ENCODE results near the gene GMCL2. TPM values are rescaled to one million over a fixed set of nuclear protein-coding genes. Genes with fewer than 3 reads are reported as not detected.
A peak's percentile ranks its signal among the peaks of the same experiment; 100 is the strongest.

GMCL2 gene
- total and polyA plus RNA-seq, 2 experiments from 2014 or later: 0.07 TPM; not detected in 1

DNA sequence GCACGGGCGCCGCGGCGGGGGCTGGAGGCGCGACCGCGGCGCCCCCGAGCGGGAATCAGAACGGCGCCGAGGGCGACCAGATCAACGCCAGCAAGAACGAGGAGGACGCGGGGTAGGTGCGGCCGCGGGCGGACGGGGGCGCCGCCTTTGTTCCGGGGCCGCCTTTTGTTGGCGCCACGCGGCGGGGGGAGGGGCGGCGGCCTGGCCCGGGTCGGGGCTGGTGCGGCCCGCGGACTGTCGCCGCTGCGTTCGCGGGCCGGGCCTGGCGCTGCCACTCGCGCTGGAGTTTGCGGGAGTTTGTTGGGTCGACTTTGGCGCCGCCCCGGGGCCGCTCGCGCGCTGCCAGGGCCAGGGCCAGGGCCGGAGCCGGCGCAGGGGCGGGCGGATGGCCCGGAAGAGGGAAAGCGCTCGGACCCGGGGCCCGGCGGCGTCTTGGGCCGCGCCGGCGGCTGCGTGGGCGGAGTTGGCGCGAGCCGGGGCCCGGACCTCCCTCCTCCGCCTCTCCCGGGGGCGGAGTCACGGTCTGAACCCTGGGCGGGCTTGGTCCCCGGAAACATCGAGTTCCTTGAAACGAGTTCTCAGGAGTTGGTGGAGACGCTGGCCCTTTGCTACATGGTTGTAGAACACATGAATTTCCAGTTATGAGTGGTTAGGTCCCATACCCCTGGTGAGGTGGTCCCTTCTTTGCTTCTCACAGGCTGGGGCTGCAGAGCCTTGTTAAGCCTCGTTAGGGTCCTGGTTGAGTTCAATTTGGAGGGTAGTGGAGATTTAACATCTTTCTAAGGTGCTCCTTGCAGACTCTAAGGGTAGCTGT is 18.0 kb upstream of the GMCL2 start:
- Histone ChIP-seq H3K4me2 (peak overlapping the region; percentile 99), H3K36me3 (ENCODE audit: insufficient read depth) (peaks cover 48% of the 10 kb centered on the region), H2AFZ (no peak overlapping the region), H3K9me2 (ENCODE audit: insufficient read depth) (no peaks in the 10 kb centered on the region), H3K27me3 (ENCODE audit: insufficient read depth) (no peaks in the 10 kb centered on the region), H4K20me1 (replicated peaks; ENCODE audit: insufficient read depth) (peaks cover 48% of the 10 kb centered on the region), H3F3A (replicated peaks; ENCODE audit: low read depth) (peaks cover 48% of the 10 kb centered on the region), H3K4me3 (peak overlapping the region; percentile 100), H3K27ac (ENCODE audit: low read depth) (peak overlapping the region; percentile 87), H3K79me2 (replicated peaks; ENCODE audit: insufficient read depth) (peaks cover 56% of the 10 kb centered on the region), H3K4me1 (ENCODE audit: insufficient read depth) (peaks cover 23% of the 10 kb centered on the region)
- H3K9me3 Mint-ChIP-seq: peaks cover 8% of the 10 kb centered on the region
- H3K36me3 Mint-ChIP-seq (ENCODE audit: low read depth): peaks cover 53% of the 10 kb centered on the region
- ATAC-seq (peak; percentile 33), DNase-seq (ENCODE audit: low spot score) (peak; percentile 82)
- H3K4me3 Mint-ChIP-seq: peak overlapping the region; percentile 98
- peak overlapping the region; percentile 50; the same call in 1 of the 2 replicates for H3K27ac Mint-ChIP-seq
- H3K27me3 Mint-ChIP-seq (ENCODE audit: insufficient read depth, low read depth, poor library complexity): peaks cover 30% of the 10 kb centered on the region
- TF ChIP-seq, protein P1, sequence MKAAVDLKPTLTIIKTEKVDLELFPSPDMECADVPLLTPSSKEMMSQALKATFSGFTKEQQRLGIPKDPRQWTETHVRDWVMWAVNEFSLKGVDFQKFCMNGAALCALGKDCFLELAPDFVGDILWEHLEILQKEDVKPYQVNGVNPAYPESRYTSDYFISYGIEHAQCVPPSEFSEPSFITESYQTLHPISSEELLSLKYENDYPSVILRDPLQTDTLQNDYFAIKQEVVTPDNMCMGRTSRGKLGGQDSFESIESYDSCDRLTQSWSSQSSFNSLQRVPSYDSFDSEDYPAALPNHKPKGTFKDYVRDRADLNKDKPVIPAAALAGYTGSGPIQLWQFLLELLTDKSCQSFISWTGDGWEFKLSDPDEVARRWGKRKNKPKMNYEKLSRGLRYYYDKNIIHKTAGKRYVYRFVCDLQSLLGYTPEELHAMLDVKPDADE (IDR thresholded peaks at IDR 0.05): no peak
- TF ChIP-seq ZNF114 (CRISPR knock-in tag; IDR thresholded peaks at IDR 0.05) (no peak), ZNF331 (CRISPR knock-in tag; IDR thresholded peaks at IDR 0.05; ENCODE audit: low read depth) (no peak), STAT1 (IDR thresholded peaks at IDR 0.05; ENCODE audit: unreplicated experiment) (no peak), EZH2phosphoT487 (IDR thresholded peaks at IDR 0.05; ENCODE audit: unreplicated experiment) (no peak), REST (IDR thresholded peaks at IDR 0.05; ENCODE audit: unreplicated experiment) (no peak), CTCF (conservative IDR thresholded peaks at IDR 0.05; ENCODE audit: low read depth in 2 of 2) (no peak), CREB1 (CRISPR knock-in tag; IDR thresholded peaks at IDR 0.05; ENCODE audit: low read depth) (no peak), POLR2AphosphoS5 (IDR thresholded peaks at IDR 0.05; ENCODE audit: low read depth) (no peak; the same call in 1 of the 2 replicates), JUNB (IDR thresholded peaks at IDR 0.05; ENCODE audit: unreplicated experiment) (no peak), EZH2 (IDR thresholded peaks at IDR 0.05; ENCODE audit: low read depth, unreplicated experiment) (no peak), NANOG (IDR thresholded peaks at IDR 0.05; ENCODE audit: borderline replicate concordance) (no peak)
- TF ChIP-seq, protein P2, sequence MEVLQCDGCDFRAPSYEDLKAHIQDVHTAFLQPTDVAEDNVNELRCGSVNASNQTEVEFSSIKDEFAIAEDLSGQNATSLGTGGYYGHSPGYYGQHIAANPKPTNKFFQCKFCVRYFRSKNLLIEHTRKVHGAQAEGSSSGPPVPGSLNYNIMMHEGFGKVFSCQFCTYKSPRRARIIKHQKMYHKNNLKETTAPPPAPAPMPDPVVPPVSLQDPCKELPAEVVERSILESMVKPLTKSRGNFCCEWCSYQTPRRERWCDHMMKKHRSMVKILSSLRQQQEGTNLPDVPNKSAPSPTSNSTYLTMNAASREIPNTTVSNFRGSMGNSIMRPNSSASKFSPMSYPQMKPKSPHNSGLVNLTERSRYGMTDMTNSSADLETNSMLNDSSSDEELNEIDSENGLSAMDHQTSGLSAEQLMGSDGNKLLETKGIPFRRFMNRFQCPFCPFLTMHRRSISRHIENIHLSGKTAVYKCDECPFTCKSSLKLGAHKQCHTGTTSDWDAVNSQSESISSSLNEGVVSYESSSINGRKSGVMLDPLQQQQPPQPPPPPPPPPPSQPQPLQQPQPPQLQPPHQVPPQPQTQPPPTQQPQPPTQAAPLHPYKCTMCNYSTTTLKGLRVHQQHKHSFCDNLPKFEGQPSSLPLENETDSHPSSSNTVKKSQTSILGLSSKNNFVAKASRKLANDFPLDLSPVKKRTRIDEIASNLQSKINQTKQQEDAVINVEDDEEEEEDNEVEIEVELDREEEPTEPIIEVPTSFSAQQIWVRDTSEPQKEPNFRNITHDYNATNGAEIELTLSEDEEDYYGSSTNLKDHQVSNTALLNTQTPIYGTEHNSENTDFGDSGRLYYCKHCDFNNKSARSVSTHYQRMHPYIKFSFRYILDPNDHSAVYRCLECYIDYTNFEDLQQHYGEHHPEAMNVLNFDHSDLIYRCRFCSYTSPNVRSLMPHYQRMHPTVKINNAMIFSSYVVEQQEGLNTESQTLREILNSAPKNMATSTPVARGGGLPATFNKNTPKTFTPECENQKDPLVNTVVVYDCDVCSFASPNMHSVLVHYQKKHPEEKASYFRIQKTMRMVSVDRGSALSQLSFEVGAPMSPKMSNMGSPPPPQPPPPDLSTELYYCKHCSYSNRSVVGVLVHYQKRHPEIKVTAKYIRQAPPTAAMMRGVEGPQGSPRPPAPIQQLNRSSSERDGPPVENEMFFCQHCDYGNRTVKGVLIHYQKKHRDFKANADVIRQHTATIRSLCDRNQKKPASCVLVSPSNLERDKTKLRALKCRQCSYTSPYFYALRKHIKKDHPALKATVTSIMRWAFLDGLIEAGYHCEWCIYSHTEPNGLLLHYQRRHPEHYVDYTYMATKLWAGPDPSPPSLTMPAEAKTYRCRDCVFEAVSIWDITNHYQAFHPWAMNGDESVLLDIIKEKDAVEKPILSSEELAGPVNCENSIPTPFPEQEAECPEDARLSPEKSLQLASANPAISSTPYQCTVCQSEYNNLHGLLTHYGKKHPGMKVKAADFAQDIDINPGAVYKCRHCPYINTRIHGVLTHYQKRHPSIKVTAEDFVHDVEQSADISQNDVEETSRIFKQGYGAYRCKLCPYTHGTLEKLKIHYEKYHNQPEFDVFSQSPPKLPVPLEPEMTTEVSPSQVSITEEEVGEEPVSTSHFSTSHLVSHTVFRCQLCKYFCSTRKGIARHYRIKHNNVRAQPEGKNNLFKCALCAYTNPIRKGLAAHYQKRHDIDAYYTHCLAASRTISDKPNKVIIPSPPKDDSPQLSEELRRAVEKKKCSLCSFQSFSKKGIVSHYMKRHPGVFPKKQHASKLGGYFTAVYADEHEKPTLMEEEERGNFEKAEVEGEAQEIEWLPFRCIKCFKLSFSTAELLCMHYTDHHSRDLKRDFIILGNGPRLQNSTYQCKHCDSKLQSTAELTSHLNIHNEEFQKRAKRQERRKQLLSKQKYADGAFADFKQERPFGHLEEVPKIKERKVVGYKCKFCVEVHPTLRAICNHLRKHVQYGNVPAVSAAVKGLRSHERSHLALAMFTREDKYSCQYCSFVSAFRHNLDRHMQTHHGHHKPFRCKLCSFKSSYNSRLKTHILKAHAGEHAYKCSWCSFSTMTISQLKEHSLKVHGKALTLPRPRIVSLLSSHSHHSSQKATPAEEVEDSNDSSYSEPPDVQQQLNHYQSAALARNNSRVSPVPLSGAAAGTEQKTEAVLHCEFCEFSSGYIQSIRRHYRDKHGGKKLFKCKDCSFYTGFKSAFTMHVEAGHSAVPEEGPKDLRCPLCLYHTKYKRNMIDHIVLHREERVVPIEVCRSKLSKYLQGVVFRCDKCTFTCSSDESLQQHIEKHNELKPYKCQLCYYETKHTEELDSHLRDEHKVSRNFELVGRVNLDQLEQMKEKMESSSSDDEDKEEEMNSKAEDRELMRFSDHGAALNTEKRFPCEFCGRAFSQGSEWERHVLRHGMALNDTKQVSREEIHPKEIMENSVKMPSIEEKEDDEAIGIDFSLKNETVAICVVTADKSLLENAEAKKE (CRISPR knock-in tag; IDR thresholded peaks at IDR 0.05): no peak
- H3K4me1 Mint-ChIP-seq: peaks cover 40% of the 10 kb centered on the region

Measured in GM23338 (cell line).